ENCODE measurements around the gene BAHCC1.

The BAHCC1 gene

DNA sequence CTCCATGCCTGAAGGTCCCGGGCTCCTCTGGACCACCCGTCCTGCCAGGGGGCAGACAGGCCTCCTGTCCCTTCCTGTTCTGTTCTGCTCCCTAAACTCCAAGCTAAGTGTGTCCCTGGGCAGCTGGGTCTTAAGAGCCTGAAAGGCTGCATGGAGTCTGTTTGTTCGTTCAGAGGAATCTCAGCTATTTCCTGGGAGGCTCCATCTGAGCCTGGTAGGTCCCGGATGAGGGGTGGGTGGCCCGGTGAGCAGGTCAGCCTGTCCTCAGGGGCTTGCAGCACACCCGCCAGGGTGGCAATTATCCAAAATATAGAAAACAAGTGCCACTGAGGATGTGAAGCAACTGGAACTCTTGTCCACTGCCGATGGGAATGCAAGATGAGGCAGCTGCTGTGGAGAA, 104.8 kb downstream of the BAHCC1 start:
- no peak for DNase-seq

DNA sequence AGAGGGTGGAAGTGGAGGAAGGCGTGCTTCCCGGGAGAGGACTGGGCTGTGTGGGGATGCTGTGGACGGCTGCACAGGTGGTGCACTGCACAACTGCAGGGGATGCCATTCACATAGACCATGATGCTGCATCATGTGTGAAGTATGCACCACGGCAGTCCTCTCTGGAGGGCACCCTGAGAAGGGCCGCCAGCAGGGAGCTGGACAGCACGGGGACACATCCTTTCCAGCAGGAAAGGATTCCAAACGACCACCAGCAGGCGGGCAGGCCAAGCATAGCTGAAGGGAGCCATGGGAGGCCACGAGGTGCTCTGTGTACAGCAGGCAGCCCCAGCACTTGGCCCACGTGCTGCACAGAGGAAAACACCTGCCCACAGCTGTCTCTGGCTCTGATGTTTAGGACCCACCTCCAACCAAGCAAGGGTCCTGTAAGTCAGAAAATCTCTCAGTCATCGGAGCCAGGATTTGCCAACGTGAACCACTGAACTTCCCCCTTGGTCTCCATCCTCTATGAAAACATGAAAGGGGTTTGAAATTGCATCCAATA, 107.3 kb downstream of the BAHCC1 start:
- no peak for DNase-seq

GRCh38 chr17:81503619-81504018, 108.4 kb downstream of the BAHCC1 start:
- no peak for DNase-seq

GRCh38 chr17:81508639-81509206, 113.5 kb downstream of the BAHCC1 start:
- no peak for DNase-seq

- peak; percentile 45 to 52 for DNase-seq
These were observed 114.1 kb downstream of the BAHCC1 start for GRCh38 chr17:81509207-81509971.

DNA sequence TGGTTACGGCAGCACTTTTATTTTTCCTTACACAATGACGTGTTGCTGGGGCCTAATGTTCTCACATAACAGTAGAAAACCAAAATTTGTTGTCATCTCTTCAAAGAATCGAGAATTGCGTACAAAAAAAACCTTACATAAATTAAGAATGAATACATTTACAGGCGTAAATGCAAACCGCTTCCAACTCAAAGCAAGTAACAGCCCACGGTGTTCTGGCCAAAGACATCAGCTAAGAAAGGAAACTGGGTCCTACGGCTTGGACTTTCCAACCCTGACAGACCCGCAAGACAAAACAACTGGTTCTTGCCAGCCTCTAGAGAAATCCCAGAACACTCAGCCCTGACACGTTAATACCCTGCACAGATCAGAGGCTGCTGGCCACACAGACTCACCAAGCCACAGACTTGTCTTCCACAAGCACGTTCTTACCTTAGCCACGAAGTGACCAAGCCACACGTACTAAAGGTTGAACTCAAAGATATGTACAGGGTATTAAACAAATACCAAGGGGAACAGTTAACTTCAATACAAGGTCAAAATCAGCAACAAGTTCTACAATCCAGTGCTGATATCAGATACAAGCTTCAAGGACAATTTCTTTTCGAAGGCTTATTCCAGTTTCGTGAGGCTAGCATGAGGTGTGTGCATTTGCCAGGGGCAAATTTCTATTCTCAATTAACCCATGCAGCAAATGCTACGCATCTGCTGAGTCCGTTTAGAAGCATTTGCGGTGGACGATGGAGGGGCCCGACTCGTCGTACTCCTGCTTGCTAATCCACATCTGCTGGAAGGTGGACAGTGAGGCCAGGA, 114.9 kb downstream of the BAHCC1 start:
- no peak for DNase-seq

DNA sequence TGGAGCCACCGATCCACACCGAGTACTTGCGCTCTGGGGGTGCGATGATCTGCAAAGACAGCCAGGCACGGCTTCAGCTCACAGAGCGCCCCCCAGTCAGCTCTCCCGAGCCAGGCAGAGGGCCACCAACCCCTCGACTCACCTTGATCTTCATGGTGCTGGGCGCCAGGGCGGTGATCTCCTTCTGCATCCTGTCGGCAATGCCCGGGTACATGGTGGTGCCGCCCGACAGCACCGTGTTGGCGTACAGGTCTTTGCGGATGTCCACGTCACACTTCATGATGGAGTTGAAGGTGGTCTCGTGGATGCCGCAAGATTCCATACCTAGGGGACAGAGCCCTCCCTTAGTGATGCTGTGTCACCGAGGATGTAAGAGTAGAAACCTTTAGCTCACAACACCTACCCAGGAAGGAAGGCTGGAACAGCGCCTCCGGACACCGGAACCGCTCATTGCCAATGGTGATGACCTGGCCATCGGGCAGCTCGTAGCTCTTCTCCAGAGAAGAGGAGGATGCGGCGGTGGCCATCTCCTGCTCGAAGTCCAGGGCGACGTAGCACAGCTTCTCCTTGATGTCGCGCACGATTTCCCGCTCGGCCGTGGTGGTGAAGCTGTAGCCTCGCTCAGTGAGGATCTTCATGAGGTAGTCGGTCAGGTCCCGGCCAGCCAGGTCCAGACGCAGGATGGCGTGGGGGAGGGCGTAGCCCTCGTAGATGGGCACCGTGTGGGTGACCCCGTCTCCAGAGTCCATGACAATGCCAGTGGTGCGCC, 115.7 kb downstream of the BAHCC1 start:
- peak in 1 of 2 experiments; percentile 24 for DNase-seq

- DNase-seq = no peak
These were observed 116.2 kb downstream of the BAHCC1 start for GRCh38 chr17:81511554-81511803.

- DNase-seq = peak in 1 of 2 experiments; percentile 47
These were observed 116.7 kb downstream of the BAHCC1 start for GRCh38 chr17:81511804-81512561.

DNA sequence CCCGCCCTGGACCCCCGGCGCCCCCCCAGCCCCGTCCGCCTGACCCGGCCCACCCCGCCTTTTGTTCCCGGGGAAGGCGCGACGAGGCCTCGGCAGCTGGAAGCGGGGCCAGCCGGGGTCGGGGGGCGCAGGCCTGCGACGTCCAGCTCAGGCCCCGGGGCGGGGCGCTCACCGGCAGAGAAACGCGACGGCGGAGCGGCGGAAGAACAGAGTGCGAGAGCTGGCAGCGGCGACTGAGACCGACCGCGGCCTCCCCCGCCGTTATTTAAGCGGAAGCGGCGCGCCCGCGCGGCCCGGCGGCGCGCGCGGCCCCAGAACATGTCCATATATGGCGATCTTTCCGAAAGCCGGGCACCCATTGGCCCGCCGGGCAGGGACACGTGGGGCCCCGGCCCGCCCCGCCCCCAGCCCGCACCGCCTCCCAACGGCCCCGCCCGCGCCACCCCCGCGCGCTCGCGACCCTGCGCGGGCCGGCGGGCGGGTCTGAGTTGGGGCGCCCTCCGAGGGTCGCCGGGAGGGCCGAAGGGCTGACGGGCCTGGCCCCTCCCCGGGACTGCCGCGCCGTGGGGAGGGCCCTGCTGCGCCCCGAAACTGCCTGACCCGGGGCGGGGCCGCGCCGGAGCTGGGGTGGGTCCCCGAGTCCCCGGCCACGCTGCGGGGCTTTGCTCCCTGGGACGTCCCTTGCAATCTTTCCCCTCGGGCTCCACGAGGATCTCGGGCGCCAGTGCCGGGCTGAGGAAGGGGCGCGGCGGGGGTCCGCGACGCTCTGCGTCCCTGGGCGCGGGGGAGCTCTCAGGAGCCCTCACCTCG, 117.5 kb downstream of the BAHCC1 start, which contains the start of gene ACTG1:
TSS of gene ACTG1 (minus strand) at position 238 of the 810 bp plus-strand sequence. CDS start 445 bp downstream, outside the sequence.
- DNase-seq = peak; percentile 89 to 93

DNA sequence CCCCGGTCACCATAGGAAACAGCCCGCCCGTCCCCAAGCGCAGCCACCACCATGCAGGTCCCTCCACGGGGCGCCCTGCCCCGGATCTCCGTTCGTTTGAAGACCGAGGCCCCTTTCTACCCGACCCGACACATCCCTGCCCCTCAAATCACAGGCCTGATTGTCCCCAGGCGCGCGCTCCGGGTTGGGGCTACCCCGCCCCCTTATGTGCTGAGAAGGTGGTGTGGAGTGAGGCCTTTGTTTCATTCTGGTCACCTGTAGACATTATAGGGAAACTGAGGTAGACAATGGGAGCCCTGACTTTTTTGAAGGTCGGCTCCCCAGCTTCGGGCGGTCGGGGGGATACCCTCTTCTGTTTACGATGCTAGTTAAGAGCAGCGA, 118.1 kb downstream of the BAHCC1 start:
- peak in 1 of 2 experiments; percentile 57 for DNase-seq

- DNase-seq = peak in 1 of 2 experiments; percentile 45
These were observed 118.7 kb downstream of the BAHCC1 start for GRCh38 chr17:81513753-81514488.

- no peak for DNase-seq
These were observed 119.2 kb downstream of the BAHCC1 start for GRCh38 chr17:81514489-81514738.

- peak; percentile 80 to 82 for DNase-seq
These were observed 119.7 kb downstream of the BAHCC1 start for GRCh38 chr17:81514739-81515529.

DNA sequence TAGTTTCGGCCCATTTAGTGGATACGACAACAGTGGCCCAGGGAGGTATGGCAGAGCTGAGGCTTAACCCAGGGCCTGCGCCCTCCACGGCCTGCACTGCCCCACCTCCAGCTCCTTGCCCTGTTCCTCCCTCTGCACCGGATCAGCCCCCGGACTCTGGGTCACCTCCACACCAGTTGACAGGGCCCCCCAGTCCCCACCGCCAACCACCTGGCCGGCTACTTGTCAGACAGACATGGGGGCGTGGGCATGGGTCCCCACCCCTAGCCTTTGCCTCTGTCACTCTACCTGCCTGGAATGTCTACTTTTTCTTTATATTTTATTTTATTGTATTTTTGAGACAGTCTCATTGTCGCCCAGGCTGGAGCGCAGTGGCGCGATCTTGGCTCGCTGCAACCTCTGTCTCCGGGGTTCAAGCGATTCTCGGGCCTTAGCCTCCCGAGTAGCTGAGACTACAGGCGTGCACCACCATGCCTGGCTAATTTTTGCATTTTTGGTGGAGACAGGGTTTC, 120.3 kb downstream of the BAHCC1 start:
- no peak for DNase-seq
